NCI-H2227 (cell line): ENCODE data around the gene NBAS.

Source experiments
- DNase-seq: peaks from one replicate; lab custom pipeline; 2025; ENCODE audit not compliant: unreplicated experiment; lab: John Stamatoyannopoulos, UW

Gene NBAS

GRCh38 chr2:15369129-15369528, 192.0 kb downstream of the NBAS start:
- DNase-seq, result no peak

GRCh38 chr2:15367715-15368114, 193.4 kb downstream of the NBAS start:
- no peak for DNase-seq

DNA sequence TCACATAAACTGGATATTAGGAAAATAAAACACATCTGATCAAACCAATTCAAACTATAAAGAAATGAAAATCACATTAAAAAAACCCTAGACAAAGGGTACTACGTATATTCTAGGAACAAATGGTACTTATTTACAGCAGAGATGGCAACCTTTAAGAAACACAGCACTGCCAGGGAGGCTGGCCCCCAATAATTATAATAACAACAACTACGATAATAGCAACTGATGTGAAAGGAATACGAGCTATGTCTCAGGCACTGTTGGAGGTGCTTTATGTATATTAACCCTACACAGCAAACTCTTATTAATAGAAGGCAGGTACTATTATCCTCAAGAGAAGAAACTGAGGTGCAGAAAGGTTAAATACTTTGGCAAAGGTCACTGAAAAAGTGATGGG, 193.9 kb downstream of the NBAS start:
- DNase-seq, result no peak

- DNase-seq, result no peak
Observed at GRCh38 chr2:15365411-15365810, 195.7 kb downstream of the NBAS start.

DNA sequence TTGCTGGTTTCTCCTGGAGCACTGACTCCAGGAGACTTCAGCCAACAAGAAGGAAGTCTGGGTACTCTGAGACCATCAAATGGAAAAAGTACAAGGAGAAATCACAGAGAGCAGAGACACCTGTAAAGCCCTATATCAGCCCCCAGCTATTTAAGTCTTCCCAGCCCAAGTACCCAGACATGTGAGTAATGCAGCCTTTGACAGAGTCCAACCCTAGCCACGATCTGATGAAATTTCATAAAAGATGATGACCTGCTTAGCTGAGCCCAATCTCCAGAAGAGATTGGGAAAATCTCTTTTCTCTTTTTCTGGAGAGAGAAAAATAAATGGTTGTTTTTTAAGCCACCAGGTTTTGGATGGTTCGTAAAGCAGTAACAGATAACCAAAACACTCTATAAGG, 196.6 kb downstream of the NBAS start:
- DNase-seq, result no peak

- no peak for DNase-seq
Observed at GRCh38 chr2:15363734-15364133, 197.4 kb downstream of the NBAS start.

- no peak for DNase-seq
Observed at GRCh38 chr2:15363142-15363541, 198.0 kb downstream of the NBAS start.

DNA sequence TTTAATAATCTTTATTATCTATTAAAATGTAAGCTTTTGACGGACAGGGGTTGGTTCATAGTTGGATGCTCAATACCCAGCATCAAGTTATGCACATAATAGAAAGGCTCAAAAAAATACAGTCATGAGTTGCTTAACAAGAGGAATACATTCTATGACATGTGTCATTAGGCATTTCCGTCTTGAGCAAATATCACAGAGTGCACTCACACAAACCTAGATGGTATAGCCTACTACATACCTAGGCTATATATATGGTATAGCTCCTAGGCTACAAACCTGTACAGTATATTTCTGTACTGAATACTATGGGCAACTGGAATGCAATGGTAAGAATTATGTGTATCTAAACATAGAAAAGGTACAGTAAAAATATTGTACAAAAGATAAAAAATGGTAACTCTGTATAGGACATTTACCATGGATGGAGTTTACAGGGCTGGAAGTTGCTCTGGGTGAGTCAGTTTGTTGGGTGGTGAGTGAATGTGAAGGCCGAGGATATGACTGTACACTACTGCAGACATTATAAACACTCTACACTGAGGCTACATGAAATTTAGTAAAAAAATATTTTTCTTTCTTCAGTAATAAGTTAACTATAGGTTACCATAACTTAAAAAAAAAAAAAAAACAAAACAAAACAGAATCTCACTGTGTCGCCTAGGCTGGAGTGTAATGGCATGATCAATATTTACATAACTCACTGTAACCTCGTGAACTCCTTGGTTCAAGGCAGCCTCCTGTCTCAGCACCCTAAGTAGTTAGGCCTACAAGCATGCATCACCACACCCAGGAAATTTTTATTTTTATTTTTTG, 201.2 kb downstream of the NBAS start:
- DNase-seq, result no peak

GRCh38 chr2:15357922-15358321, 203.2 kb downstream of the NBAS start:
- no peak for DNase-seq

DNA sequence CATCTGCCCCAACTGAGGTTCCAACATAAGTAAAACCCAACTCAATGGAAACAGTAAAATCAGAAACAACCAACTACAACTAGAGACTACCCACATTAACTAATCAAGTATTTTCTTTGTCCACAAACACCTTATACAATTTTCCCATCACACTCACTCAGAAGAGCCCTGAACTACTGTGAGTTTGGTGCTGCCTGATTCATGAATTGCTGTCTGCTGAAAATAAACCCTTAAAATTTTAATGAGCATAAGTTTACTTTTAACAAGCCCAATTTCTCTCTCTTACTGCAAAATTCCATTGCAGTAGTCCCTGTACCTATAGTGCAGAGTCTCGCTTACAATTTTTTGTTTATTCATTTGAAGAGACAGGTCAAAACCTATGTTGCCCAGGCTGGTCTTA, 203.9 kb downstream of the NBAS start:
- DNase-seq, result no peak

- no peak for DNase-seq
Observed at GRCh38 chr2:15355386-15355785, 205.7 kb downstream of the NBAS start.

DNA sequence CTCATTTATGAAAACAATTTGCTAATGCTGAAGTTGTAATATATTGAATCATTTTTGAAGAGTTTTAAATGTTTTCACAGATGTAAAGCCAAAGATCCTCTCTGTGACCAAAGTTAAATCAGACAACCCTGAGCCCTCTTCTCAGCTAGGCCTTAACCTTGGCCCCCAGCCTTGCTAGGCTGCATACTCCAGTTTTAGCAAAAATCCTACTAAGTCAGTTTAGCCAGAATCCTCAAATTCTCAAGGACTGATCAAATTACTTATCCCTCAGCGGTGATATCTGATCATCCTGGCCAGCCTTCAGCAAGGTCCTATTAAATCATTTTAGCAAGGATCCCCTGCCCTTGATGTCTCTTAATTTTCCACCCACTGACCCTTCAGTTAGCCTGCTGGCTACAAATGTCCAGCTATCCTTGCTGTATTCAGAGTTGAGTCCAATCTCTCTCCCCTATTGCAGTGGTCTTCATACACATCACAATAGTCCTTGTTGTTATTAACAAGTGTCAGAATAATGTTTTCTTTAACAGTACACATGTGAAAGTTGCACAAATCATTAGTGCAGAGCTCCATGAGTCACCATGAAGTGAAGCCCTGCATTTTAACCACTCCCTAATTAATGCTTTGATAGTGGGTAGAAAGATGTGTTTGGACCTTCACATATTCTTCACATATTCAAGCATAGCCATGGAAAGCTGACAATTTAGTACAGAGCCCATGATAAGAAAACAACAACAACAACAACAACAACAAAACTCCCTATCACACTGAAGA, 206.4 kb downstream of the NBAS start:
- DNase-seq, result no peak

GRCh38 chr2:15352363-15352762, 208.8 kb downstream of the NBAS start:
- no peak for DNase-seq

- no peak for DNase-seq
Observed at GRCh38 chr2:15348636-15349035, 212.5 kb downstream of the NBAS start.

GRCh38 chr2:15348045-15348444, 213.1 kb downstream of the NBAS start:
- peak; percentile 79 for DNase-seq

- DNase-seq, result no peak
Observed at GRCh38 chr2:15346624-15347023, 214.5 kb downstream of the NBAS start.

DNA sequence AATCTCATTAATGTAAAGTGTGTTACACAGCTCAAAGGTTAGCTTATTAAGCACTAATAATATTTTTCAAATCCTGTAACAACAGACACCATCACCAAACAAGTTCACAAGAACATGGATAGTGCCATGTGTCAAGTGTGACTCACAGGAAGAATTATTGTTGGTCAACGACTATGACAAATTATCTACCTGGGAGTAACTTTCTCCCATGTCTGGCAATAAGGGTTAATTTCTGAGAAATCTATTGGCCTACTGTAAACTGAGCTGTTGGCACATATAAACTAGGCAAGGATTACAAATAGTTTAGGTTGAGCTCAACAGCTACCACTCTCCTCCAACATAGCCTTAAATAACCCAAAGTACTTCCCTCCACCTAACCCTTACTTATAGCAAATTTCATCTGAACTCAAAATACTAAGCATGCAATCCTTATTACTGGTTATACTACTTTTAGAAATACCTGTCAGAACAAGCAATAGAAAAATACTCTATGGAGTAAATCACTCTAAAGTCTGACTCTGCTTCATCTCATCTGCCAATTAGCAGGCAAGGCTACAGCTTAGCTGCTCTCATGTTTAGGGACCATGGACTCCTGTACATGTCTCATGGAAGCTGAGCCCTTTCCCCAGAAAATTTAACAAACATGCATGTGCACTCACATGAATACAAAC, 223.0 kb downstream of the NBAS start:
- DNase-seq, result no peak

DNA sequence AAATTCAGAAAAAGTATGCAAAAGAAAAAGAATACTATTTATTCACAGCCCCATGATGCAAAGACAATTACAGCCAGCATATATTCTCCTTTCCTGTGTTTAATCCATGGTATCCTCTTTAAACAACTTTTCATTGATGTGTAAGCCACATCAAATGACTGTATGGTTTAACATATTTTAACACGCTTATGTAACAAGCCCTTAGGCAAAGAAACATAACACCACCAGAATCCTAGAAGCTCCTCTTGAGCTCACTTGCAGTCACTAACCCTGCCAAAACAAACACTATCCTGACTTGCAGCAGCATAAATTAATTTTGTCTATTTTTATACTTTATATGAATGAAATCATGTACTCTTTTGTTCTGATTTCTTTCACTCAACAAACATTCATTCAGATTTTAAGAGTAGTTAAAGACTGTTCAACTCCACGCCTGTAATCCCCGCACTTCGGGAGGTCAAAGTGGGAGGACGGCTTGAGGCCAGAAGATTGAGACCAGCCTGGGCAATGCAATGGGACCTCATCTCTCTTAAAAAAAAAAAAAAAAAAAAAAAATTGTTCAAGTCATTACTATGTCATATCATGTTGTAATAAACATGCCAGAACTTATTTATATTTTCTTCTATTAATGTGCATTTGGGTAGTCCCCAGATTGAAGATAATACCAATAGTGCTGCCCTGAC, 226.3 kb downstream of the NBAS start:
- DNase-seq, result no peak

DNA sequence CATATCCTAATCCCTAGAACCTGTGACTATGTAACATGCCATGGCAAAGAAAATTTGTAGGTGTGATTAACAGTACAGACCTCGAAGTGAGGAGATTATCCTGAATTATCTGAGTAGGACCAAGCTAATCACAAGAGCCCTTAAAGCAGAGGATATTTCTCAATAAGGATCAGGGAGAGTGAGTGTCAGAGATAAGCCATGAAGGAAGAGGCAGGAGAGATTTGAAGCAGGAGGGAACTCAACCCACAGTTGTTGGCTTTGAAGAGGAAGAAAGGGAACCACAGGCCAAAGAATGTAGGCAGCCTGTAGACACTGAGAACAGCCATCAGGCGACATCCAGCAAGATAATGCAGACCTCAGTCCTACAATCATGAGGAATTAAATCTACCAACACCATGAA, 229.3 kb downstream of the NBAS start:
- no peak for DNase-seq

- no peak for DNase-seq
Observed at GRCh38 chr2:15325296-15325695, 235.8 kb downstream of the NBAS start.

DNA sequence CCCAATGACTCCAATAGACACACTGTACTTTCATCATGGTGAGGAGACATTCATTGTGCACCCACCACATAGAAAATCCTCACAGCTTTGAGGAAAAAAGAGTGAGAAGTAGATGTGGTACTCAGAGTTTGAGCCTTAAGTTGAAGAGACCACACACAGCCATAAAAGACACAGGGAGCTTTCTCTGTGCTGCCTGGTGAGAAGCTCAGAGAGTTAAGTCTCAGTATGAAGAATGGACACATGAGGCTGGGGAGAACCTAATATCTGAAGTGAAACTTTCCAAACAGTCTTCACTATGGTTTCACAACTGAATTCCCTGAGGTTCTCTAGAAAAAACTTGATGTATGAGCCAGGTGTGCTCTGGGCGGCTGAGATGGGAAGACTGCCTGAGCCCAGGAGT, 237.9 kb downstream of the NBAS start:
- no peak for DNase-seq
